GM12872 (cell line): Measurements from ENCODE around the gene CADM1.

Source experiments
- CTCF ChIP-seq: IDR thresholded peaks from 3 replicates; pipeline ENCODE4 v1.5.1; 2011; ENCODE audit warnings: low read depth, mild to moderate bottlenecking, low read length, moderate library complexity; ENCODE audit not compliant: insufficient read depth

Gene CADM1

DNA sequence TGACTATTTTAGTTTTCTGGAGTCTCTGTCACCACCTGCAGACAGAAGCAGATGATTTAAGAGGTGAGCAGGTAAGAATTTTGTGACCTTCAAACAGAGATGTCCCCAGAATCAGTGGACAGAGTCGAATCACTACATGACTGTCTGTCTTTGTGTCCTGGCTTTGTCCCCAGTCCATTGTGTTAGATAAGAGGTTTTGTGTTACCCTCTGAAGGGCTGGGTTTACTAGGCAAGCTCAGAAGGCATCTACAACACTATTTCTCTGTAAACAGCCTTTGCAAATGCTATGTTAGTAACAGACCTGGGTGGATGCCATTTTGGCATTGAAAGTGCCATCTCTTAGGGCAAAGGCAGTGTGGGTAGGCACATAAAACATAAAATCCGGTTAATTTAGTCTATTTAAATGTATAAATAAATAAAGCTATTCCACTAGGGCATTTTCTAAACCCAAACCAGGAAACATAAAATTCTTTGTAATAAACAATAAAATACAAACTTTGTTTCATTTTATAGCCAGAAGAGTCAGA, 40.3 kb upstream of the CADM1 start:
- TF ChIP-seq CTCF: no peak

GRCh38 chr11:115541518-115541917, 37.3 kb upstream of the CADM1 start:
- no peak for TF ChIP-seq CTCF

GRCh38 chr11:115539844-115540243, 35.6 kb upstream of the CADM1 start:
- no peak for TF ChIP-seq CTCF

- TF ChIP-seq CTCF: no peak
Measured at GRCh38 chr11:115535781-115536180, 31.6 kb upstream of the CADM1 start.

DNA sequence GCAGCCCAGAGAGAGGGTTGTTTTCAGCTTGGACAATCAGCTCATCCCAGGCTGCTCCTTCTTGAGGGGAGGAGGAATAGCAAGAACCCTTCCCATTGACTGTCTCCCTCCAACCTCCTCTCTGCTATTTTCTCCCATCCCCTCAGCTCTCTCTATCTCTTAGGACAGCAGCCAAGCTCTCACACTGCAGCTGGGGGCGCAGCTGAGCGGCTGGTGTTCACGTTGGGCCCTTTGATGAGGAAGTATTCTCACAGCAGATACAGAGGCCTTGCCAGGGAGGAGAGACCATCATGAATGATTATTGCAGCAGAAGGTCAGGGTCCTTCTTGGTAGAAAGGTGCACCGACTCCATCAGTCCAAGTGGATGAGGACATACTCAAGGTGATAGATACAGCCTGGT, 26.5 kb upstream of the CADM1 start:
- peak; percentile 41 for TF ChIP-seq CTCF

GRCh38 chr11:115528225-115528624, 24.0 kb upstream of the CADM1 start:
- no peak for TF ChIP-seq CTCF

GRCh38 chr11:115527534-115528125, 23.4 kb upstream of the CADM1 start:
- no peak for TF ChIP-seq CTCF
